ENCODE data around the gene FOLR3. TPM values are rescaled to one million over a fixed set of nuclear protein-coding genes. Genes with fewer than 3 reads are reported as not detected.
A peak's percentile ranks its signal among the peaks of the same experiment; 100 is the strongest.
"Not testable (repeated sequence)": the region's sequence is repeated elsewhere in the genome, so short reads cannot be mapped to it uniquely, and the experiment has no call there.

The FOLR3 gene
- total RNA-seq = not detected

- intact Hi-C loops (cut with DNase I); H3K36me3 ChIP-seq; H3K4me1 ChIP-seq; H3K9me3 ChIP-seq; H3K9ac ChIP-seq (ENCODE audit: low read depth in 2 of 2, low read length in 2 of 2); DNase-seq; H3K27ac ChIP-seq; H3K4me3 ChIP-seq; H3K27me3 ChIP-seq: not testable (repeated sequence)
Observed at GRCh38 chr11:72135473-72135872, at the start of gene FOLR3. Gene FOLR3 (plus strand): TSS chr11:72135725. CDS start chr11:72135953, 228 bp downstream.

DNA sequence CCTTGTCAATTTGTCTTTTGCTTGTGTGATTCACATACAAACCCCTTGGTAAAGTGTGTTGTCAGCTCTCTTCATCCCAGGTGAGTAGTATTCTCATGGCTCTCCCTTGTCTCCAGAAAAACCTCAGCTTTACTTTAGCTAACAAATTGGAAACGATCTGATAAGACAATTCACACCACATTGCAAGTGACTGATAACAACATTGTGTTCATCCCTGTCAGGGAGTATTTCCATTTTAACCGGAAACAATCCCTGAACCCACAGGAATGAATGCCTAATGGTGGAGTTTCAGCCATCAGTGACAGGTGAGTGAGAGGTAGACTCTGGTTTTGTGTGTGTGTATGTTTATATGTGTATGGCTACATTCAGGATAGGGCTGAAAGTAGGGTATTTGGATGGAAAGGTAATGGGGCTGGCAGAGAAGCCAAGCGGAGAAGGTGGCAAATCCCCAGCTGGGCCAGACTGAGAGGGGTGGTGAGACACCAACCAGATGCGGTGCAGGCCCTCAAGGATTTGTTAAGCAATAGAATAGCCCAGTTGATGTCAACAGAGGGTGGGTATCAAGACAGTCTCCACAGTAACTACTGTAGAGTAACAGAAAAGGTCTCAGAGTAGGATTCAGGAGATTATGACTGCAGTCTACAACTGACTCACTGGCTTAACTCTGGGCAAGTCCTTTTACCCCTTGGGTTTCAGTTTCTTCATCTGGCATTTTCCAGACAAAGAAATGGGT, 47.3 kb upstream of the FOLR3 start:
- no peak for TF ChIP-seq CTCF (IDR thresholded peaks at IDR 0.05)
- H3K27me3 ChIP-seq = no peaks in the 10 kb centered on the region
- H3K36me3 ChIP-seq = no peaks in the 10 kb centered on the region
- intact Hi-C loops (cut with DNase I) = no loop called here
- peaks cover 3% of the 10 kb centered on the region for H3K4me1 ChIP-seq
- H3K27ac ChIP-seq = no peak overlapping the region
- DNase-seq = no peak
- H3K9ac ChIP-seq (ENCODE audit: low read depth in 2 of 2, low read length in 2 of 2) = no peak overlapping the region
- no peak overlapping the region for H3K4me3 ChIP-seq
- no peaks in the 10 kb centered on the region for H3K9me3 ChIP-seq

- H3K9me3 ChIP-seq = no peaks in the 10 kb centered on the region
- peak; percentile 89 for TF ChIP-seq CTCF (IDR thresholded peaks at IDR 0.05)
- no peaks in the 10 kb centered on the region for H3K27me3 ChIP-seq
- no peaks in the 10 kb centered on the region for H3K36me3 ChIP-seq
- no peak overlapping the region for H3K9ac ChIP-seq (ENCODE audit: low read depth in 2 of 2, low read length in 2 of 2)
- no peak overlapping the region for H3K27ac ChIP-seq
- DNase-seq = peak; percentile 87
- peaks cover 3% of the 10 kb centered on the region for H3K4me1 ChIP-seq
- no peak overlapping the region for H3K4me3 ChIP-seq
- intact Hi-C loops (cut with DNase I) = loop anchor here (2.0 to 5.0 kb wide), 2 partner anchors 66 to 91 kb away; no protein-coding TSS in a partner anchor
Observed at GRCh38 chr11:72091292-72091691, 44.2 kb upstream of the FOLR3 start.

DNA sequence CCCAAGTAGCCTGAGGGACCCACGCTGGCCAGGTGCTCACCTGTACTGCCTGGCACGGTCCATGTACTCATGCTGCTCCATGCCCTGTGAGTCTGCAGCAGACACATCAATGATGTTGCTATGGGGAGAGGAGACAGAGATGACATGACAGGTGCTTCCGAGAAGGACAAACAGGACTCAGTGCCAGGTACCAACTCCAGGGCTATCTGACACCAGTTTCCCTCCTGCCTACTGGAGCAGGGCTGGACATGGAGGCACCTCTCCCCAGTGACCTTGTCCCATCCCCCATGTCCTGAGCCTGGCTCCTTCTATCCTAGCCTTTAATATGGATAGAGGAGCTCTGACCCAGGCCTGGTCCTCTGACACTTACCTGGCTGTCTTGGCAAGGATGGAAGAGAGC, 36.8 kb upstream of the FOLR3 start:
- Histone ChIP-seq H3K4me3 (no peak overlapping the region), H3K27ac (no peak overlapping the region), H3K9ac (ENCODE audit: low read depth in 2 of 2, low read length in 2 of 2) (no peak overlapping the region), H3K4me1 (peaks cover 10% of the 10 kb centered on the region), H3K36me3 (peaks cover 19% of the 10 kb centered on the region), H3K9me3 (no peaks in the 10 kb centered on the region), H3K27me3 (no peaks in the 10 kb centered on the region)
- DNase-seq = no peak
- no peak for TF ChIP-seq CTCF (IDR thresholded peaks at IDR 0.05)
- intact Hi-C loops (cut with DNase I) = no loop called here

DNA sequence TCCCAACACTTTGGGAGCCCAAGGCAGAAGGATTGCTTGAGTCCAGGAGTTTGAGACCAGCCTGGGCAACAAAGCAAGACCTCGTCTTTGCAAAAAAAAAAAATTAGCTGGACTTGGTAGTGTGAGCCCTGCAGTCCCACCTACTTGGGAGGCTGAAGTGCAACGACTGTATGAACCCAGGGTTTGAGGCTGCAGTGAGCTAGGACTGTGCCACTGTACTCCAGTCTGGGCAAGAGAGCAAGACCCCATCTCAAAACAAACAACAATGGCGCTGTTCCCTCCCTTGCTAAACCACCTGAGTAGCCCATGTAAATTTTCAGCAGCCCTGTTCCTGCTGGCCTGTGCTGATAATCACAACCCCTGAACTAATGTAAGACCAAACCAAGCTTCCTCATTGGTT, 35.5 kb upstream of the FOLR3 start:
- H3K9me3 ChIP-seq = no peaks in the 10 kb centered on the region
- peaks cover 10% of the 10 kb centered on the region for H3K4me1 ChIP-seq
- no peak for TF ChIP-seq CTCF (IDR thresholded peaks at IDR 0.05)
- H3K4me3 ChIP-seq = no peak overlapping the region
- DNase-seq = no peak
- intact Hi-C loops (cut with DNase I) = no loop called here
- peaks cover 19% of the 10 kb centered on the region for H3K36me3 ChIP-seq
- H3K27ac ChIP-seq = no peak overlapping the region
- no peak overlapping the region for H3K9ac ChIP-seq (ENCODE audit: low read depth in 2 of 2, low read length in 2 of 2)
- H3K27me3 ChIP-seq = no peaks in the 10 kb centered on the region

- DNase-seq = no peak
- H3K4me1 ChIP-seq = peaks cover 10% of the 10 kb centered on the region
- no peak overlapping the region for H3K27ac ChIP-seq
- no peaks in the 10 kb centered on the region for H3K9me3 ChIP-seq
- no peak for TF ChIP-seq CTCF (IDR thresholded peaks at IDR 0.05)
- no peak overlapping the region for H3K4me3 ChIP-seq
- no peak overlapping the region for H3K9ac ChIP-seq (ENCODE audit: low read depth in 2 of 2, low read length in 2 of 2)
- peaks cover 19% of the 10 kb centered on the region for H3K36me3 ChIP-seq
- intact Hi-C loops (cut with DNase I) = no loop called here
- H3K27me3 ChIP-seq = no peaks in the 10 kb centered on the region
Observed at GRCh38 chr11:72100462-72100861, 35.1 kb upstream of the FOLR3 start.
